ENCODE measurements around the gene TEKT4.
"Not testable (repeated sequence)": the region's sequence is repeated elsewhere in the genome, so short reads cannot be mapped to it uniquely, and the experiment has no call there.

Gene TEKT4, protein sequence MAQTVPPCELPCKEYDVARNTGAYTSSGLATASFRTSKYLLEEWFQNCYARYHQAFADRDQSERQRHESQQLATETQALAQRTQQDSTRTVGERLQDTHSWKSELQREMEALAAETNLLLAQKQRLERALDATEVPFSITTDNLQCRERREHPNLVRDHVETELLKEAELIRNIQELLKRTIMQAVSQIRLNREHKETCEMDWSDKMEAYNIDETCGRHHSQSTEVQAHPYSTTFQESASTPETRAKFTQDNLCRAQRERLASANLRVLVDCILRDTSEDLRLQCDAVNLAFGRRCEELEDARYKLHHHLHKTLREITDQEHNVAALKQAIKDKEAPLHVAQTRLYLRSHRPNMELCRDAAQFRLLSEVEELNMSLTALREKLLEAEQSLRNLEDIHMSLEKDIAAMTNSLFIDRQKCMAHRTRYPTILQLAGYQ

GRCh38 chr2:94871226-94872087 lies at the start of gene TEKT4:
TEKT4 (plus strand) TSS chr2:94871430; CDS start chr2:94871580, 150 bp downstream.
- DNase-seq: peak; percentile 25

DNA sequence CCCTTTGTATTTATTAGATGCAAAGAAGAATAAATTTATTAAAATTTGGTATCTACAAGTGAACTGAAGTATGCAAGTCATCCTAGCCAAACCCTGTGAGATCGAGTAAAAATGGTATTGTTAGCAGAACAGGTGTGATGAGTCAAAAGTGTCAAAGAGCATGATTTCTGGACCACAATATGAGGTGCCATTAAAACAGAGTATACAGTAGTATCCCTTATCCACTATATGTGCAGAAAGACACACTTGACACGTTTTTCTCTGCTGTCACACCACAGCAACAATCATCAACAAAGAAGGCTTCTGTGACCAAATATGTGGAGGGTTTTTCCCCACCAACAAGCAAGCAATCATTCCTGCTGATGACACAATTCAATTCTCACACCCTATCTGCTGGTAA lies 32.0 kb upstream of the TEKT4 start:
- DNase-seq: not testable (repeated sequence)

GRCh38 chr2:94856856-94857255 lies 14.4 kb upstream of the TEKT4 start:
- not testable (repeated sequence) for DNase-seq

GRCh38 chr2:94857367-94858162 lies 13.7 kb upstream of the TEKT4 start:
- peak; percentile 19 for DNase-seq

- DNase-seq: not testable (repeated sequence)
Observed at GRCh38 chr2:94858163-94858888, 12.9 kb upstream of the TEKT4 start.

DNA sequence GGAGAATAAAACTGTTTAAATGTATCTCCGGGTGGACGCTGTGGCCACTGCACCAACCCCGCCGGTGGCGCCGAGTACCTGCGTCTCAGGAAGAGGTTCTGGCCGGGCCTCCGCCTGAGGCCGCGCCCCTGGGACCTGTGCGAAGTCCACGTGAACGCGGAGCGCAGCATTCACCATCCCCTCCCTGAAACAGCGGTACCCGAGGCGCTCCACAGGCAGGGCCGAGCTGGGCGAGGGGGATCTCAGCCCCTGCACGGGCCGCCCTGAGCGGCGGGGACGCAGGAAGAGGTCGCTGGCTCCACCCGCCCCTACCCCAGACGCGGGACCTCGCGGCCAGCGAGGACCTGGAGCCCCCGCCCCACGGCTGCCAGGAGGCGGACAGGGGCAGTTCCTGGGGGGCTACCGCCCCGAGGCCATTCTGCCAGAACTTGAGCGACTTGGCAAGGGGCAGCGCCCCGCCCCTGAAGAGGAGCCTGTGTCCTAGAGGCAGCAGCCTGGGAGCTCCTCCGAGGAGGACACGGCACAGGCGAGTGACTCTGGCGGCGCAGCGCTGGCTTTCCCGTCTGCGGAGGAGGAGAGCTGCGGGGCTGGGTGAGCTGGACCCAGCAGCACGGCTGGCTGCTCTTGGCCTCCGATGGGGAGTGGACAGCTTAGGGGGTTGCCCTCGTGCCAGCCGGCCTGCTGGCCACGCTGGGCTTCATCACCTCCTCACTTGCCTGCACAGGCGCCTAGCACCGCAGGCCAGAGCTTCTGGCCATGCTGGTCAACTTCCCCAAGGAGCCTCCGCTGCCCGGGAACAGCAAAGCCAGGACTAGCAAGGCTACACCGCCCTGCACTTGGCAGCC lies 9.7 kb upstream of the TEKT4 start:
- no peak for DNase-seq

- DNase-seq: not testable (repeated sequence)
Observed at GRCh38 chr2:94862903-94863302, 8.3 kb upstream of the TEKT4 start.

- DNase-seq: no peak
Observed at GRCh38 chr2:94869131-94869530, 2.1 kb upstream of the TEKT4 start.

GRCh38 chr2:94869552-94870439 lies 1.4 kb upstream of the TEKT4 start:
- DNase-seq: no peak

GRCh38 chr2:94870440-94871225 lies 597 bp upstream of the TEKT4 start:
- DNase-seq: no peak

DNA sequence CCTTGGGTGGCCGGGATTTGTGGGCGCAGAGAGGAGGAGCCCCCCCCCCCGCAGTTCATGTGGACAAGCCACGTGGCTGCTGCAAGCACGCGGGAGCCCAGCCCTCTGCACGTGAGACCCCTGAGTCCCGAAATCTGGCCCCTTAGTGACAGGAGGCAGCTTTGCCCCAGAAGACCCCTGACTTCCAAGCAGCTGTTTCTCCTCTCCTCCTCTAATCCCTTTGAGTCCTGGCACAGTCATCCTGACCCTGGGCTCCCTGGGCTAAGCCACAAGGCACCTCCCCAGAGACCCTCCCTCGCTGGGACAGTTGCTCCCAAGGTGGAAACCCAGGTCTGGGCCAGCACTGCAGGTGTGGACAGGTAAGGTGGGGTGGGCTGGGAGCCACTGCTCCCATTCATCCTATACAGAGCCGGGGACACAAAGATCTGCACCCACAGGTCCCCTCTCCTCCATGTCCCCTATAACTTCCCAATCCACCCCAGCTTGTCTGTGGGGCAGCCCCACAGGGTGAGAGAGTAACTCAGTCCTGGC lies 923 bp downstream of the TEKT4 start:
- no peak for DNase-seq

DNA sequence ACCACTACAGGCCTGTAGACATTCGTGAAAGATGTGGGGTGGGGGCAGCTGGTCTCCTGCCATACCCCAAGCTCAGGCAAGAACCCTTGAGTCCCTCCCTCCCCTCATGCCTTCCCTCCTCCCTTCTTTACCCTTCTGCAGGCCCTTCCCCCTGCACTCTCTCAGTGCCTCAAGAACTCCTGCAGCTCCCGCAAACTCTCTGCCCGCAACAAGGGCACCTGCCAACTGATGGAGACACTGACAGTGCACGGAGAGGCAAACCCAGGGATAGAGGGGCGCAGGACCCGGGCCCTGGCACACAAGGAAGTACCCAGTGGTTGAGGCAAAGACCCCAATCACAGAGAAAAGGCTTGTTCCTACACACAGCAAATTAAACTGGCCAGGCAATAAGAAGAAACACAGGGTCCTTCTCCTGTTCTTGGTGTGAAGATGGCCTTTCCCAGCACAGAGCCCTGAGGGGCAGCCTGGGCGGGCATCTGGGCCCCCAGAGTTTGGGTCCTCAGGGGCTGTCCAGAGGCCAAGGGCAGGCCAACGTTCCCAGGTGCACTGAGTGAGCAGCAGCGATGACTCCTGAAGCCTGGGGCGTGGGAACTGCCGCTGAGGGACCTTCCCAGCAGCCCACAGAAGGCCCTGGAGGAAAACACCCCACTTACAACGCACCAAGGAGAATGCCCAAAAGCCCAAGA lies 1.6 kb downstream of the TEKT4 start:
- no peak for DNase-seq

DNA sequence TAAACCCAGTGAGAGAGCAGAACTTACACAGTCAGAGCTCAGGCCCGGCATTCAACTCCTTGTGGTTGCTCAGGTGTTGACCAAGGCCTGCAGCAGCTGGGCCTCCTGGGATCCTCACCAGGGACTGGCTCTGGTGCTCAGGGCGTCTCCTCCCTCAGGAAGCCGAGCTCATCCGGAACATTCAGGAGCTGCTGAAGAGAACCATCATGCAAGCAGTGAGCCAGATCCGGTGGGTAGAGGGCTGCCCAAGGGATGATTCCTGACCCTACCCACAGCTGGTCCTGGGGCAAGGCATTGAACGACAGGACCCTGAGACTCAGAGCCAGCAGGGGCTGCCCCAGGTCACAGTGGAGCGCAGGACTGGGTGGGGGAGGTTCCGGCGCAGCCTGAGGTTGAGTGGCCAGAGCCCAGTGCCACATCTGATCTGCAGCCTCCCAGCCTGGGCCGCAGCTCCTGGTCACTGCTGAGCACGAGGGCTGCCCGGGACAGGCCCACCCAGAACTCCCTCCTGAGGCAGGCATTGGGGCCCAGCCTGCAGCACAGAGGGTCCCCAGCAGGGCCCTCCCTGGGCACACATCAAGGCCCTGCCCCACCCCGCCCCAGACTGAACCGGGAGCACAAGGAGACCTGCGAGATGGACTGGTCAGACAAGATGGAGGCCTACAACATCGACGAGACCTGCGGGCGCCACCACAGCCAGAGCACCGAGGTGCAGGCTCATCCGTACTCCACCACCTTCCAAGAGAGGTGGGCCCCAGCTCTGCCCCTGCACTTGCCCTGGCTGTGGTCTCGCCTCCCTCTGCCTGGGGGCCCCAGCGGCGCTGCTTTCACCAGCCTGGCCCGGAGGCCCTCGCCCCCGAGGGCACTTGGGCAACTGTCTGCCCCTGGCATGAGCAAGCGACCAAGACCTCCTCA lies 2.4 kb downstream of the TEKT4 start:
- DNase-seq: no peak

DNA sequence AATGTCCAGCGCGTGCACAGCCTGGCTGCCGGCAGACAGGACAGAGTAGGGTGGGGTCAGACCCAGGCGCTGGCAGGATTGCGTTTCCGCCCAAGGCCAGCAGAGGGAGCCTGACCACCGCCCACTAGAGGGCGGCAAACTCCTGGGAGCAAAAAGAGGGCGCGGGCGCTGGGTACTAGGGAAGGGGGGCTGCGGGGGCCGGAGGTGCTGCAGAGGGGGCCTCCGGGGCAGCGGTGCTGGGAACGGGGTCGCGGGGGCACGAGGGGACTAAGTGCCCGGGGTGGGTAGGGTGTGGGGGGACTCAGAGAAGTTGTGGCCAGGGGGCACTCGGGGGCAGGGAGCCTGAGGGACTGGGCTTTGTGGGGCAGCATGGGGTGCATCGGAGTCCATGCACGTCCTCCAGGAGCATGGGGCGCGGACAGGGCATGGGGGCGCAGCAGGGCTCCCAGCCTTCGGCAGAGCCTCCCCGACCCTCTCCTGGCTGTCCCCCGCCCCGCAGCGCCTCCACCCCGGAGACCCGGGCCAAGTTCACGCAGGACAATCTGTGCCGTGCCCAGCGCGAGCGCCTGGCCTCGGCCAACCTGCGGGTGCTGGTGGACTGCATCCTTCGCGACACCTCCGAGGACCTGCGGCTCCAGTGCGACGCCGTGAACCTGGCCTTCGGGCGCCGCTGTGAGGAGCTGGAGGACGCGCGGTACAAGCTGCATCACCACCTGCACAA lies 3.2 kb downstream of the TEKT4 start:
- DNase-seq: peak; percentile 47

DNA sequence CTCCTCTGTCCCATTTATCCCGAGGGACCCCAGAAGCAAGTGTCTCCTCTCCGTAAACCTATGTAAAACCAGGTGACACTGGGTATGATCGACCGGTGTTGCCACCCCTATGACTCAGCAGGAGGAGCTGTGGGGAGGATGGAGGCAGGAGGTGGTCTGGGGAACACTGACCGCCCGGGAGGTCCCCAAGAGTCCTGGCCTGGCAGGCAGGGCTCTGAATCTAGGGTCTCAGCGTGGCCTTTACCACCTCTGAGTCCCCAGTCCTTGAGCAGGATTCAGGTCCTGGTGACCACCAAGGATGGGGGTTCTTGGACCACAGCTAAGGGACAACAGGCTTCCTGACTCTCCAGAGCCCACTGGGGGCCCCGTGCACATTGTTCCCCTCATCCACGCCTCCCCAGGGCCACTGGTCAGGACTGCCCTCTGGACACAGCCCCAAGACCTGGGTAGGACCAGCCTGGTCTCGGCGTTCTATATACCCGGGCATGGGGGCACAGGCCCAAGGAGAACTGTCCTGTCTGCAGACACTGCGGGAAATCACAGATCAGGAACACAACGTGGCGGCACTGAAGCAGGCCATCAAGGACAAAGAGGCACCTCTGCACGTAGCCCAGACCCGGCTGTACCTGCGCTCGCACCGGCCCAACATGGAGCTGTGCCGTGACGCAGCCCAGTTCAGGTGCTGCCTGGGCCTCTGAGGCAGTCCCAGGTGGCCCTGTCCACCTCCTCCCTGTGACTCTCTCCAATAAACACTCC lies 4.0 kb downstream of the TEKT4 start:
- no peak for DNase-seq
